Right hindlimb (tissue), 1 donor: ENCODE results near the gene NAA25.

ENCODE experiments used
- DNase-seq: peaks from one replicate; pipeline ENCODE4 v3.0.0-alpha.2; 2018

NAA25 gene

DNA sequence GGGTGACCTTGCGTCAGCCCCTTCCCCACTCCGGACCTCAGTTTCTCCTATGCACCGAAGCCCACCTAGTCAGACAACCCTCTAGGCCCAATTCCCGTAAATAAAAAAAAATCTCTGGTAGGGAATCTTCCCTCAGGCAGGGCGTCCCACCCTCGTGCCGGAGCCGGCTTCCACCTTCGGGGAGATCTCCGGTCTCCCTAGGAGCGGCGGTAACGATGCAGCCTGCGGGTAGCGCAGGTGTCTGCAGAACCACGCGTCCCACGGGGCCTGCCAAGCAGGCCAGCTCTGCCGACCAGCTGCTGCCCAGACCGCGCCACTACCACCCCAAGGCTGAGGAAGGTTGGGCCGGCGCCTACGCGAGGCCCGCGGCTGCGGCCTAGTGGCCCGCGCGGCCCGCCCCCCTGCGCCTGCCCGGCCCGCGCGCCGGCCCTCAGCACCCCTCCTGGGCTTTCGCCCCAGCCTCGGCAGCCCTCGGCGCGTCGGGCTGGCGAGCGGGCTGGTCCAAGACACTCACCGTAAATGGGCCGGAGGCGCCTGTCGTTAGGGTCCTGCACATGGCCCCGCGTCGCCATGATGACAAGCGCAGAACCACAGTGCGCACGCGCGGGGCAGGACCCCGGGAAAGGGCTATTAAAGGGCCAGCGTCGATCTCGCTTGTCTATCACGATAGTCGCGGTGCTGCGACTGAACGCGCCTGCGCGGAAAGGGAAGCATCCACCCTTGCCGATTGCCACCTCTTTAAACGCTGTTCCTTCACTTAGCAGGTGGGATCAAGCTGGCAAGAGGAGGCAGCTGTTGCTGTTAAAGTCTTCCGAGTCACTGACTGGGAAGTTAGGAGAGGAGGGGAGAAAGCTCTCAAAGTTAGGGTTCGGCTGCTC is at the start of gene NAA25:
NAA25 (minus strand) TSS at position 582 of the 878 bp plus-strand sequence; CDS start at position 572, 10 bp downstream.
- DNase-seq, result peak; percentile 93

GRCh38 chr12:112153893-112154219 is 45.3 kb upstream of the NAA25 start:
- no peak for DNase-seq

DNA sequence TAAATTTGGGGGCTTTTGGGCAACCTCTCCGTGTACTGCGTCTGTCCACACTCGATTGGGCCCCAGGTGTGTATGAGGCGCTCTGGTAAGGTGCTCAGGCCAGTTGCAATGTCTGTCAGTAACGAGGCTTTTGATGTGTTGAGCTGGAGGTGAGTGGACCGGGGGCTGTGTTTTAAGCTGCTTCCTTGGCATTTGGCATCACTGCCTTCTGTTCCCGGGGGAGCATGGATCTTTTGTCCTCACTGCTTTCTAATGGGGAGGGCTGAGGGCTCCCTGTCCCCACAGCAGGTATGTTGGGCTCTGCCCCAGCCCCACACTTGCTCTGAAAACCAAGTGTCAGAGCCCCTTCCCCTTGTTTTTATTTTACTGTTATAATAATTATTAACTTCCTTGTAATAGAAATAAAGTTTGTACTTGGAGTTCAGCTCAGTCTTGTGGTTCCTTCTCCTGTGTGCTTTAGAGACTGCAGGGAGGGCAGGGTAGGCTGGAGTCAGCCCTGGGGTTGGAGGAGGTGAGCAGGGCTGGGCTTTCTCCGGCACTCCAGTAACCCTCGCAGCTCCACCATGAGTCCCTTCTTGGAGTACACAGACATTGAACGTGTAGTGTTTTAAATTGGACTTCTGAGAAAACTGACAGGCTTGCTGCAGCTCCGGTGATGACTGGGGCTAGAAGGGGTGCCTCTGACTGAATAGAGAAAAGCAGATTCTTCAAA is 44.8 kb upstream of the NAA25 start:
- DNase-seq, result no peak

GRCh38 chr12:112151766-112152541 is 43.4 kb upstream of the NAA25 start:
- DNase-seq, result no peak

DNA sequence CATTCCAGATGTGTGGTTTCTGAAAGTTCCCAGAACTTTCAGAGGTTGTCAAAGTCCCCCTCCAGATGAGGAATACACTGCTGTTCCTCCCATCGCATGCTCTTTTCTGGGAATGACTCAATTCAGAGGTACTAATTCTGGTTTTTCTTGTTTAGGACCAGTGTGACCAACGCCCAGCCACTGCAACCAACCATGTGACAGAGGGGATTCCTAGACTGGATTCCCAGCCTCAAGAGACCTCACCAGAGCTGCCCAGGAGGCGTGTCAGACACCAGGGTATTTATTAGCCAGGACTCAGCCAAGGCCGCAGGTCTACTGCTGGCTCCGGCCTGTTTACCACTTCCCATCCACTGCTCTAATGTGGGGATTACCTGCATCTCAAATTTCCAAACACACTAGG is 41.0 kb upstream of the NAA25 start:
- DNase-seq, result no peak

GRCh38 chr12:112148031-112148513 is 39.5 kb upstream of the NAA25 start:
- DNase-seq, result no peak

- DNase-seq, result no peak
Measured at GRCh38 chr12:112146123-112146522, 37.5 kb upstream of the NAA25 start.

DNA sequence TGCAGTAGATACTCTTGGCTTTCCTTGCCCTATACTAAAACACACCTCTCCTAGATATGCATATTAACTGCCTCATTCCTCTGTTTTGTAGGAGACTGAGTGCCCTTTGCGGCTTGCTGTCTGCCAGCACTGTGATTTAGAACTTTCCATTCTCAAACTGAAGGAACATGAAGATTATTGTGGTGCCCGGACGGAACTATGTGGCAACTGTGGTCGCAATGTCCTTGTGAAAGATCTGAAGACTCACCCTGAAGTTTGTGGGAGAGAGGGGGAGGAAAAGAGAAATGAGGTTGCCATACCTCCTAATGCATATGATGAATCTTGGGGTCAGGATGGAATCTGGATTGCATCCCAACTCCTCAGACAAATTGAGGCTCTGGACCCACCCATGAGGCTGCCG is 32.1 kb upstream of the NAA25 start:
- DNase-seq, result no peak

DNA sequence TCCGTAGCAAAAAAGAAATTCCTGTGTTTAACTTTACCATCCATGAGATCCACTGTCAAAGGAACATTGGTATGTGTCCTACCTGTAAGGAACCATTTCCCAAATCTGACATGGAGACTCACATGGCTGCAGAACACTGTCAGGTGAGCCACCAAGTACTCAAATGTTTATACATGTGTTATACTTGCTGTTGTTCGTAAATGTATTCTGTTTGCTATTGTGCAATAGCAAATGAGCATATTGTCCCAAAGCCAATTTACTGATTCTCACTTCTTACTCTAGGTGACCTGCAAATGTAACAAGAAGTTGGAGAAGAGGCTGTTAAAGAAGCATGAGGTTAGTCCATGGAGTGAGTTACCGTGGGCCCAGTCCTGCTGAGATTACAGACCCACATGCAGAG is 26.1 kb upstream of the NAA25 start:
- DNase-seq, result no peak

GRCh38 chr12:112133418-112133817 is 24.8 kb upstream of the NAA25 start:
- no peak for DNase-seq

DNA sequence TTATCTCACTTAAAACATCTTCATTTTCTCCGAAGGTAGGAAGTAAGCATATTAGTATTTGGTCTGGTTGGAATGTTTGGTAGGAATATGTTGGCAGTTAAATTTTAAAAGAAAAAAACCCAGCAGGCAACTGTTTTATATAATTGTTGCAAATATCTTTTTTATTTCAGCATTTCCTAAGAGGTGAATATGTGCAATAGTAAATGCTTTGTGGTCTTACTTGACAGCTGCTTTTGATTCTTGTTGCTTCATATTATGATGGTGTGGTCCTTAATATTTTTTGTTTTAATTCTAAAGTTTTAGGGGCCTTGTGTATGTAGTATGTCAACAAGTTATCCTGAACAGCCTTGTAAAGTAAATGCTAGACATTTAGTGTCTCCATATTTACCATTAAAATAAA is 23.1 kb upstream of the NAA25 start:
- no peak for DNase-seq

- DNase-seq, result no peak
Measured at GRCh38 chr12:112130441-112130998, 21.9 kb upstream of the NAA25 start.

- no peak for DNase-seq
Measured at GRCh38 chr12:112126911-112127310, 18.3 kb upstream of the NAA25 start.

DNA sequence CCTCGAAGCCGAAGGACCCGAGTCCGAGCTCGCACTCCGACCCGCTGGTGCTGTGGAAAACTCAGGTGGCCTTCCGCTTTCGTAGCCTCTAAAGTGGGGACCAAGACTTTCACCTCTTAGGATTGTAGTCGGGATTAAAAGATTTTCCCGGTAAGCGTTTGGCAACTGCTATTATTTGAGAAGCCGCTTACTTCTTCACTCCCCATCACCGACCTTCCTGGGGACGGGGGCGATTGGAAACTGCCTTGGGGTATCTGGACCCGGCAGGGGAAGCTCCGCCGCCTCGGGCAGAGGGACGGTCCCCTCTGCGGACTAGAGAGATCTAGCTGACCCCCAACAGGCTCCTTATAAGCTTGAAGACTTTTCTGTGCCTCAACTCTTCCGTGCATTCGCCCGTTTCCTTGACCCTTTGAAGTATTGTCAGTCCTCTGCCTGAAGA is 17.4 kb upstream of the NAA25 start:
- DNase-seq, result no peak

GRCh38 chr12:112125250-112125999 is 16.8 kb upstream of the NAA25 start, which contains the start of gene TRAFD1:
TRAFD1 (plus strand) TSS chr12:112125560; CDS start chr12:112130523, 4,963 bp downstream.
- peak; percentile 99 for DNase-seq

DNA sequence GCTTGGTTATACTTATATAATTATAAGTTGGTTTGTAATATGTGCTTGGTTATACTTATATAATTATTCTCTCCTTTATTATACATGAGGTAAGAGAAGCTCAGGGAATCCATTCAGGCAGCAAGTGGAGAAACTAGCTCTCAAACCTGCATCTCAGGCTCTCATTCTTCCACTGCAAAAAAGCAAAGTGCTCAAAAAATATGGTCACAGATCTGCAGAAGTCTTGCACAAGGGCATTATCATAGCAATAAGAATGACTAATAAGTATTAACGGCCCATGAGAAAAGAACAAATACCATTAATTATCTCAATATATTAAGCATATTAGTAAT is 16.3 kb upstream of the NAA25 start:
- no peak for DNase-seq

DNA sequence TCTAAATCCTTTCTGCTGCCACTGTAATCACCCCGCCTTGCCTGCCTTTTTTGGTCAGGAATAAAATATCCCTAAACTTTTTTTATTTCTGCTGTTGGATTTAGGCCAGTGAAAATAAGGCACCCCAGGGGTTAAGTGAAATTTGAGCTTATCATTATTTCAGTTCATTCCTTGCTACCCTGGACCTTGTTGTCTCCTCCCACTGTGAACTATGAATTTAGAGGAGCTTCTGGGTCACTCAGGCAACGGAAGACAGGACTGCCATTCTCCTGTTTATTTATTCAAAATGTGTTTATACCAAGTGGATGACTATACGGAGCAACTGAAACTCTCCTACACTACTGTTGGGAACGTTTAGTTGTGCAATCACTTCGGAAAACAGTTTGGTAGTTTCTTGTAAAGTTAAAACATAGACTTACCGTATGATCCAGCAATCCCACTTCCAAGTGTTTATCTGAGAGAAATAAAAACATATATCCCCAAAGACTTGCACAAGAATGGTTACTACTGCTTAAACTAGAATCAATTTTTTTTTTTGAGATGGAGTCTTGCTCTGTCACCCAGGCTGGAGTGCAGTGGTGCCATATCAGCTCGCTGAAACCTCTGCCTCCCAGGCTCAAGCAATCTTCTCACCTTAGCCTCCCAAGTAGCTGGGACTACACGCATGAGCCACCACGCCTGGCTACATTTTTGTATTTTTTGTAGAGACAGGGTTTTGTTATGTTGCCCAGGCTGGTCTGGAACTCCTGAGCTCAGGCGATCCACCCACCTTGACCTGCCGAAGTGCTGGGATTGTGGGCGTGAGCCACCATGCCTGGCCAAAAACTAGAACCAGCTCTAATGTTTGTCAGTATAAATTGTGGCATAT is 14.5 kb upstream of the NAA25 start:
- no peak for DNase-seq

GRCh38 chr12:112121780-112122565 is 13.4 kb upstream of the NAA25 start:
- DNase-seq, result peak; percentile 88

DNA sequence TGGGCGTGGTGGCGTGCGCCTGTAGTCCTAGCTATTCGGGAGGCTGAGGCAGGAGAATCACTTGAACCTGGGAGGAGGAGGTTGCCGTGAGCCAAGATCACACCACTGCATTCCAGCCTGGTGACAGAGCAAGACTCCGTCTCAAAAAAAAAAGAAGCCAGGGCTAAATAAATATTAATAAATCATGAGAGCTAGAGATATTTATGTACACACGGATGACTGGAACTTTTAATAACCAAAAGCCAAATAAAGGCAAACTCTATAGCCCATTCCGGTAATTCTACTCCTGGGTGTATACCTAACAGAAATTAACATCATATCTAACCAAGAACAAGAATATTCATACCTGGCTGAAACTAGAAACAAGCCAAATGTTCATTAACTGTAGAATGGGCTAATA is 9.1 kb upstream of the NAA25 start:
- DNase-seq, result no peak
